ENCODE measurements around the gene TMEM100.

The TMEM100 gene

GRCh38 chr17:55728361-55728760 is 5.7 kb upstream of the TMEM100 start:
- Histone ChIP-seq H2BK12ac (ENCODE audit: low read length) (no peak overlapping the region), H3K23ac (ENCODE audit: low read depth, low read length, poor library complexity) (no peak overlapping the region), H3K4me2 (ENCODE audit: insufficient read depth, low read length, poor library complexity, severe bottlenecking) (no peak overlapping the region), H3K27ac (replicated peaks; ENCODE audit: low read length) (no peak overlapping the region), H3K4me3 (ENCODE audit: low read length in 2 of 2) (no peak overlapping the region), H3K4me1 (ENCODE audit: control insufficient read depth in 2 of 2, insufficient read depth in 1 of 2, low read depth in 1 of 2, low read length in 2 of 2) (peaks cover 5 to 12% of the 10 kb centered on the region in 2 donors), H3K36me3 (replicated peaks in 1 of 2; ENCODE audit: control insufficient read depth in 2 of 2, insufficient read depth in 2 of 2, low read length in 2 of 2) (no peaks in the 10 kb centered on the region), H4K91ac (ENCODE audit: low read depth, low read length, poor library complexity) (no peak overlapping the region), H3K4ac (ENCODE audit: low read length) (no peak overlapping the region), H4K8ac (ENCODE audit: low read depth, low read length) (no peak overlapping the region), H3K79me1 (ENCODE audit: low read depth, low read length) (no peaks in the 10 kb centered on the region), H3K27me3 (ENCODE audit: control insufficient read depth in 3 of 3, insufficient read depth in 3 of 3, low read depth in 1 of 3, low read length in 3 of 3) (peaks cover 0 to 71% (median 0%) of the 10 kb centered on the region in 3 experiments), H2BK120ac (ENCODE audit: low read depth, low read length) (no peak overlapping the region), H3K18ac (ENCODE audit: low read length) (no peak overlapping the region), H2BK15ac (ENCODE audit: low read length) (no peak overlapping the region), H2AK5ac (ENCODE audit: low read depth, low read length) (no peak overlapping the region), H3K9me3 (replicated peaks in 1 of 2; ENCODE audit: control insufficient read depth in 2 of 2, insufficient read depth in 1 of 2, low read depth in 1 of 2, low read length in 2 of 2) (no peaks in the 10 kb centered on the region), H3K14ac (ENCODE audit: low read length) (no peak overlapping the region), H3K9ac (ENCODE audit: low read depth, low read length, poor library complexity) (no peak overlapping the region), H2BK5ac (ENCODE audit: low read length) (no peak overlapping the region), H2AFZ (ENCODE audit: low read length) (no peak overlapping the region)
- DNase-seq (ENCODE audit: low spot score), result no peak
- WGBS, 2 donors (ENCODE audit: extremely low coverage in 2 of 2, insufficient read length in 2 of 2, insufficient replicate concordance in 1 of 2), result no CpG with 5 or more reads among the region's 5 CpGs

- Histone ChIP-seq H3K27ac (replicated peaks; ENCODE audit: low read length) (no peak overlapping the region), H2BK15ac (ENCODE audit: low read length) (no peak overlapping the region), H4K91ac (ENCODE audit: low read depth, low read length, poor library complexity) (no peak overlapping the region), H2BK12ac (ENCODE audit: low read length) (no peak overlapping the region), H3K9me3 (replicated peaks in 1 of 2; ENCODE audit: control insufficient read depth in 2 of 2, insufficient read depth in 1 of 2, low read depth in 1 of 2, low read length in 2 of 2) (no peaks in the 10 kb centered on the region), H3K4ac (ENCODE audit: low read length) (no peak overlapping the region), H3K4me3 (ENCODE audit: low read length in 2 of 2) (no peak overlapping the region), H3K27me3 (ENCODE audit: control insufficient read depth in 3 of 3, insufficient read depth in 3 of 3, low read depth in 1 of 3, low read length in 3 of 3) (peaks cover 0 to 76% (median 0%) of the 10 kb centered on the region in 3 experiments), H3K14ac (ENCODE audit: low read length) (no peak overlapping the region), H3K4me1 (ENCODE audit: control insufficient read depth in 2 of 2, insufficient read depth in 1 of 2, low read depth in 1 of 2, low read length in 2 of 2) (peaks cover 6 to 12% of the 10 kb centered on the region in 2 donors), H3K23ac (ENCODE audit: low read depth, low read length, poor library complexity) (no peak overlapping the region), H2BK120ac (ENCODE audit: low read depth, low read length) (no peak overlapping the region), H3K79me1 (ENCODE audit: low read depth, low read length) (no peaks in the 10 kb centered on the region), H3K18ac (ENCODE audit: low read length) (no peak overlapping the region), H4K8ac (ENCODE audit: low read depth, low read length) (no peak overlapping the region), H3K36me3 (replicated peaks in 1 of 2; ENCODE audit: control insufficient read depth in 2 of 2, insufficient read depth in 2 of 2, low read length in 2 of 2) (no peaks in the 10 kb centered on the region), H2AFZ (ENCODE audit: low read length) (no peak overlapping the region), H2AK5ac (ENCODE audit: low read depth, low read length) (no peak overlapping the region), H3K9ac (ENCODE audit: low read depth, low read length, poor library complexity) (no peak overlapping the region), H3K4me2 (ENCODE audit: insufficient read depth, low read length, poor library complexity, severe bottlenecking) (no peak overlapping the region), H2BK5ac (ENCODE audit: low read length) (no peak overlapping the region)
- no peak for DNase-seq (ENCODE audit: low spot score)
- WGBS, 2 donors (ENCODE audit: extremely low coverage in 2 of 2, insufficient read length in 2 of 2, insufficient replicate concordance in 1 of 2), result no CpG with 5 or more reads among the region's 1 CpG
Observed at GRCh38 chr17:55727920-55728319, 5.3 kb upstream of the TMEM100 start.

GRCh38 chr17:55727275-55727674 is 4.6 kb upstream of the TMEM100 start:
- Histone ChIP-seq H3K14ac (ENCODE audit: low read length) (no peak overlapping the region), H3K27ac (replicated peaks; ENCODE audit: low read length) (no peak overlapping the region), H3K23ac (ENCODE audit: low read depth, low read length, poor library complexity) (no peak overlapping the region), H3K4me3 (ENCODE audit: low read length in 2 of 2) (no peak overlapping the region), H2AFZ (ENCODE audit: low read length) (no peak overlapping the region), H3K9ac (ENCODE audit: low read depth, low read length, poor library complexity) (no peak overlapping the region), H3K9me3 (replicated peaks in 1 of 2; ENCODE audit: control insufficient read depth in 2 of 2, insufficient read depth in 1 of 2, low read depth in 1 of 2, low read length in 2 of 2) (no peaks in the 10 kb centered on the region), H3K4me1 (ENCODE audit: control insufficient read depth in 2 of 2, insufficient read depth in 1 of 2, low read depth in 1 of 2, low read length in 2 of 2) (peaks cover 10 to 11% of the 10 kb centered on the region in 2 donors), H2BK15ac (ENCODE audit: low read length) (no peak overlapping the region), H2BK120ac (ENCODE audit: low read depth, low read length) (no peak overlapping the region), H3K4me2 (ENCODE audit: insufficient read depth, low read length, poor library complexity, severe bottlenecking) (no peak overlapping the region), H4K91ac (ENCODE audit: low read depth, low read length, poor library complexity) (no peak overlapping the region), H3K27me3 (ENCODE audit: control insufficient read depth in 3 of 3, insufficient read depth in 3 of 3, low read depth in 1 of 3, low read length in 3 of 3) (peaks cover 0 to 82% (median 0%) of the 10 kb centered on the region in 3 experiments), H3K36me3 (replicated peaks in 1 of 2; ENCODE audit: control insufficient read depth in 2 of 2, insufficient read depth in 2 of 2, low read length in 2 of 2) (no peaks in the 10 kb centered on the region), H3K4ac (ENCODE audit: low read length) (no peak overlapping the region), H2AK5ac (ENCODE audit: low read depth, low read length) (no peak overlapping the region), H3K18ac (ENCODE audit: low read length) (no peak overlapping the region), H2BK5ac (ENCODE audit: low read length) (no peak overlapping the region), H2BK12ac (ENCODE audit: low read length) (no peak overlapping the region), H4K8ac (ENCODE audit: low read depth, low read length) (no peak overlapping the region), H3K79me1 (ENCODE audit: low read depth, low read length) (no peaks in the 10 kb centered on the region)
- no peak for DNase-seq (ENCODE audit: low spot score)
- no CpG with 5 or more reads among the region's 6 CpGs for WGBS, 2 donors (ENCODE audit: extremely low coverage in 2 of 2, insufficient read length in 2 of 2, insufficient replicate concordance in 1 of 2)

- peaks cover 0 to 82% (median 0%) of the 10 kb centered on the region in 3 experiments for H3K27me3 ChIP-seq (ENCODE audit: control insufficient read depth in 3 of 3, insufficient read depth in 3 of 3, low read depth in 1 of 3, low read length in 3 of 3)
- H3K36me3 ChIP-seq (replicated peaks in 1 of 2; ENCODE audit: control insufficient read depth in 2 of 2, insufficient read depth in 2 of 2, low read length in 2 of 2), result no peaks in the 10 kb centered on the region
- H3K9me3 ChIP-seq (replicated peaks in 1 of 2; ENCODE audit: control insufficient read depth in 2 of 2, insufficient read depth in 1 of 2, low read depth in 1 of 2, low read length in 2 of 2), result no peaks in the 10 kb centered on the region
- no peak overlapping the region for H3K27ac ChIP-seq (replicated peaks; ENCODE audit: low read length)
- no peak overlapping the region for H3K14ac ChIP-seq (ENCODE audit: low read length)
- H4K91ac ChIP-seq (ENCODE audit: low read depth, low read length, poor library complexity), result no peak overlapping the region
- H3K79me1 ChIP-seq (ENCODE audit: low read depth, low read length), result no peaks in the 10 kb centered on the region
- no peak overlapping the region for H2BK5ac ChIP-seq (ENCODE audit: low read length)
- no peak overlapping the region for H3K4ac ChIP-seq (ENCODE audit: low read length)
- no peak overlapping the region for H3K4me2 ChIP-seq (ENCODE audit: insufficient read depth, low read length, poor library complexity, severe bottlenecking)
- H2BK15ac ChIP-seq (ENCODE audit: low read length), result no peak overlapping the region
- no peak overlapping the region for H3K9ac ChIP-seq (ENCODE audit: low read depth, low read length, poor library complexity)
- H3K4me1 ChIP-seq (ENCODE audit: control insufficient read depth in 2 of 2, insufficient read depth in 1 of 2, low read depth in 1 of 2, low read length in 2 of 2), result peaks cover 4 to 6% of the 10 kb centered on the region in 2 donors
- no peak overlapping the region for H3K18ac ChIP-seq (ENCODE audit: low read length)
- no peak overlapping the region for H2AFZ ChIP-seq (ENCODE audit: low read length)
- no peak overlapping the region for H4K8ac ChIP-seq (ENCODE audit: low read depth, low read length)
- H2AK5ac ChIP-seq (ENCODE audit: low read depth, low read length), result no peak overlapping the region
- DNase-seq (ENCODE audit: low spot score), result no peak
- no peak overlapping the region for H2BK120ac ChIP-seq (ENCODE audit: low read depth, low read length)
- H2BK12ac ChIP-seq (ENCODE audit: low read length), result no peak overlapping the region
- WGBS, 2 donors (ENCODE audit: extremely low coverage in 2 of 2, insufficient read length in 2 of 2, insufficient replicate concordance in 1 of 2), result no CpG with 5 or more reads among the region's 2 CpGs
- H3K23ac ChIP-seq (ENCODE audit: low read depth, low read length, poor library complexity), result no peak overlapping the region
- H3K4me3 ChIP-seq (ENCODE audit: low read length in 2 of 2), result no peak overlapping the region
Observed at GRCh38 chr17:55726440-55726839, 3.8 kb upstream of the TMEM100 start.
